Loucy (cell line): ENCODE results near the gene SLC11A2.

Experiments
- EZH2phosphoT487 ChIP-seq: fragments of 200-600 bp; IDR thresholded peaks from 2 replicates; pipeline ENCODE4 v1.6.1; 2018; ENCODE audit warnings: antibody characterized with exemption, mild to moderate bottlenecking, moderate library complexity, borderline replicate concordance
- TF ChIP-seq, protein P1 (sequence below): fragments of 200-600 bp; sonication (generic); conservative IDR thresholded peaks from 2 replicates; pipeline ENCODE4 v1.5.1; 2014; ENCODE audit warnings: mild to moderate bottlenecking, antibody characterized with exemption, low read length

- TF ChIP-seq, protein P1, sequence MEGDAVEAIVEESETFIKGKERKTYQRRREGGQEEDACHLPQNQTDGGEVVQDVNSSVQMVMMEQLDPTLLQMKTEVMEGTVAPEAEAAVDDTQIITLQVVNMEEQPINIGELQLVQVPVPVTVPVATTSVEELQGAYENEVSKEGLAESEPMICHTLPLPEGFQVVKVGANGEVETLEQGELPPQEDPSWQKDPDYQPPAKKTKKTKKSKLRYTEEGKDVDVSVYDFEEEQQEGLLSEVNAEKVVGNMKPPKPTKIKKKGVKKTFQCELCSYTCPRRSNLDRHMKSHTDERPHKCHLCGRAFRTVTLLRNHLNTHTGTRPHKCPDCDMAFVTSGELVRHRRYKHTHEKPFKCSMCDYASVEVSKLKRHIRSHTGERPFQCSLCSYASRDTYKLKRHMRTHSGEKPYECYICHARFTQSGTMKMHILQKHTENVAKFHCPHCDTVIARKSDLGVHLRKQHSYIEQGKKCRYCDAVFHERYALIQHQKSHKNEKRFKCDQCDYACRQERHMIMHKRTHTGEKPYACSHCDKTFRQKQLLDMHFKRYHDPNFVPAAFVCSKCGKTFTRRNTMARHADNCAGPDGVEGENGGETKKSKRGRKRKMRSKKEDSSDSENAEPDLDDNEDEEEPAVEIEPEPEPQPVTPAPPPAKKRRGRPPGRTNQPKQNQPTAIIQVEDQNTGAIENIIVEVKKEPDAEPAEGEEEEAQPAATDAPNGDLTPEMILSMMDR = no peak
- no peak for TF ChIP-seq EZH2phosphoT487
These were observed 38.1 kb downstream of the SLC11A2 start for GRCh38 chr12:50988051-50988450.
